Thyroid gland (tissue), 4 donors: ENCODE measurements around the gene SYNPO.

ENCODE experiments used
- CTCF ChIP-seq, 6 experiments: fragments of 200-600 bp in 3 of 6; fragments of 450-650 bp in 3 of 6; sonication (generic) in 3 of 6; IDR thresholded peaks; one replicate each; pipeline ENCODE4 v1.5.1; 2016 to 2019; ENCODE audit warnings: antibody characterized with exemption in 6 of 6, mild to moderate bottlenecking in 2 of 6, inconsistent platforms in 1 of 6, moderate library complexity in 1 of 6
- POLR2A ChIP-seq, 2 donors: fragments of 450-650 bp; IDR thresholded peaks; one replicate each; pipeline ENCODE4 v1.6.1; 2017; ENCODE audit warnings: antibody characterized with exemption in 2 of 2, mild to moderate bottlenecking in 2 of 2, moderate library complexity in 1 of 2

DNA sequence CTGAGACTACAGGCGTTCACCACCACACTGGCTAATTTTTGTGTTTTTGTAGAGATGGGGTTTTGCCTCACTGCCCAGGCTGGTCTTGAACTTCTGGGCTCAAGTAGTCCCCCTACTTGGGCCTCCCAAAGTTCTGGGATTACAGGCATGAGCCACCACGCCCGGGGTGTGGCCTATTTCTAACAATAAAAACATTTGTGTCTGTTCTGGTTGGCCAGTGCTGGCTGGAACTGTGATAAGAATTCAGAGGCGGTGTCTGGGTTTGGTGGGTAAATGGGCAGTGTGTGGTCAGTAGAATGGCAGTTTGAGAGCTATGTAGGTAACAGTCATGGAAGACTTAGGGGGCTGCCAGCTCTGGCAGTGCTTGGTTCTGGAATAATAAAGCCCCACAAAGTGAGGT, 46.9 kb upstream of the SYNPO start:
- TF ChIP-seq POLR2A (IDR thresholded peaks at IDR 0.05) (no peak), CTCF (IDR thresholded peaks at IDR 0.05) (no peak)
